Osteocyte (in vitro differentiated cells): Measurements from ENCODE around the gene ASMTL. TPM values are rescaled to one million over a fixed set of nuclear protein-coding genes. Genes with fewer than 3 reads are reported as not detected.

Source experiments
- DNase-seq: peaks from one replicate; pipeline ENCODE4 v3.0.0; 2021; ENCODE audit warnings: mixed read lengths; ENCODE audit not compliant: unreplicated experiment; ENCODE audit errors: extremely low spot score
- H3K27ac Mint-ChIP-seq: one replicate; pipeline ENCODE4 v1.8.0; 2021; ENCODE audit warnings: mild to moderate bottlenecking, mixed read lengths; ENCODE audit not compliant: unreplicated experiment
- H3K27me3 Mint-ChIP-seq: one replicate; pipeline ENCODE4 v1.8.0; 2021; ENCODE audit warnings: mixed read lengths; ENCODE audit not compliant: unreplicated experiment
- H3K36me3 Mint-ChIP-seq: one replicate; pipeline ENCODE4 v1.8.0; 2021; ENCODE audit warnings: mixed read lengths; ENCODE audit not compliant: unreplicated experiment
- H3K4me1 Mint-ChIP-seq: one replicate; pipeline ENCODE4 v1.8.0; 2021; ENCODE audit warnings: mixed read lengths; ENCODE audit not compliant: unreplicated experiment
- H3K4me3 Mint-ChIP-seq: one replicate; pipeline ENCODE4 v1.8.0; 2021; ENCODE audit warnings: mild to moderate bottlenecking, moderate library complexity, mixed read lengths; ENCODE audit not compliant: unreplicated experiment
- H3K9me3 Mint-ChIP-seq: one replicate; pipeline ENCODE4 v1.8.0; 2021; ENCODE audit warnings: mixed read lengths; ENCODE audit not compliant: unreplicated experiment
- CTCF ChIP-seq: fragments of 200-600 bp; sonication (generic); IDR thresholded peaks from 2 replicates; pipeline ENCODE4 v1.5.0; 2021; ENCODE audit warnings: antibody characterized with exemption, mild to moderate bottlenecking, moderate library complexity
- total RNA-seq: library from RNA; stranded (reverse); gene quantifications from 2 replicates; pipeline ENCODE4 v1.2.1, GENCODE V29; 2021

The ASMTL gene
- total RNA-seq, 1 donor from 2014 or later: 33.3 TPM

DNA sequence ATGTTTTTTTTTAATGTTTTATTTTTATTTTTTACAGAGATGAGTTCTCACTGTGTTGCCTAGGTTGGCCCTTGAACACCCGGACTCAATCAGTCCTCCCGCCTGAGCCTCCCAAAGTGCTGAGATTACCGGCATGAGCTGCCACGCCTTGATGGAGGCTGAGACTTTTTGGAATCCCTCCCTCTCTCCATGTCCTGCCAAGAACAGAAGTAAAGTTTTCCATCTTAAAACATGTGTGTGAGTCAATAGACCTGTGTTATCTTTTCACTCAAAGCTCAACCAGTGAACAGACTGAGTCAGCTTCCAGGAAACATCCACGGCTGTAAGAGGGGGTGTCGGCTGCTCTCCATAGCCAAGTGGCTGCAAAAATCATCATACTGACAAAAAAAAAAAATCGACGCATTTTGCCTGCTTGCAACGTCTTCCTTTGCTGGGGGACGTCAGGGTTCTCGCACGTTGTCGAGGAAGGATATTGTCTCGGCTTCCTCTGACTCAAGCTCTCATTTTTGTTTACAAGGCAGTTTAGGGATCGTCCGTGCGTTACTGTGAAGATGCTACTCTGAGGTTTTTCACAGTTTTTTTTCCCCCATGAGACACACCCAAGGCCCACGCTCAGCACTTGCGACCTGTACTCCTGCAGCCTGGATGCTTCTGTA lies 10.0 kb upstream of the ASMTL start:
- H3K4me1 Mint-ChIP-seq: peaks cover 15% of the 10 kb centered on the region
- no peaks in the 10 kb centered on the region for H3K9me3 Mint-ChIP-seq
- DNase-seq: peak; percentile 23
- TF ChIP-seq CTCF: no peak
- peak overlapping the region; percentile 19 for H3K27ac Mint-ChIP-seq
- H3K4me3 Mint-ChIP-seq: no peak overlapping the region
- no peaks in the 10 kb centered on the region for H3K36me3 Mint-ChIP-seq
- no peaks in the 10 kb centered on the region for H3K27me3 Mint-ChIP-seq

DNA sequence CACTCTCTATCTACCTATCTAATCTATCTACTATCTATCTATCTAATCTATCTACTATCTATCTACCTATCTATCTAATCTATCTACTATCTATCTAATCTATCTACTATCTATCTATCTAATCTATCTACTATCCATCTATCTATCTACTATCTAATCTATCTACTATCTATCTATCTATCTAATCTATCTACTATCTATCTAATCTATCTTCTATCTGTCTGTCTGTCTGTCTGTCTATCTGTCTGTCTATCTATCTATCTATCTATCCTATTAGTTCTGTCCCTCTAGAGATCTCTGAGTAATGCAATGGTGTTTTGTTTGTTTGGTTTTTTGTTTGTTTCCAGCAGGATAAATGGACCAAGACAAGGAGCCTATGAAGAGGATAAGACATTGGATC lies 9.4 kb upstream of the ASMTL start:
- no peaks in the 10 kb centered on the region for H3K9me3 Mint-ChIP-seq
- H3K27ac Mint-ChIP-seq: no peak overlapping the region
- DNase-seq: no peak
- no peaks in the 10 kb centered on the region for H3K36me3 Mint-ChIP-seq
- H3K4me3 Mint-ChIP-seq: no peak overlapping the region
- no peaks in the 10 kb centered on the region for H3K27me3 Mint-ChIP-seq
- TF ChIP-seq CTCF: no peak
- peaks cover 12% of the 10 kb centered on the region for H3K4me1 Mint-ChIP-seq

GRCh38 chrX:1455948-1456280 lies 3.2 kb upstream of the ASMTL start:
- H3K4me1 Mint-ChIP-seq: peaks cover 3% of the 10 kb centered on the region
- H3K9me3 Mint-ChIP-seq: no peaks in the 10 kb centered on the region
- no peak for DNase-seq
- no peak overlapping the region for H3K4me3 Mint-ChIP-seq
- H3K36me3 Mint-ChIP-seq: no peaks in the 10 kb centered on the region
- no peak for TF ChIP-seq CTCF
- H3K27ac Mint-ChIP-seq: no peak overlapping the region
- peaks cover 10% of the 10 kb centered on the region for H3K27me3 Mint-ChIP-seq

- no peak overlapping the region for H3K27ac Mint-ChIP-seq
- peak overlapping the region; percentile 36 for H3K4me3 Mint-ChIP-seq
- peak; percentile 96 for DNase-seq
- peaks cover 1% of the 10 kb centered on the region for H3K9me3 Mint-ChIP-seq
- TF ChIP-seq CTCF: peak; percentile 98
- peaks cover 2% of the 10 kb centered on the region for H3K36me3 Mint-ChIP-seq
- H3K27me3 Mint-ChIP-seq: peaks cover 10% of the 10 kb centered on the region
- H3K4me1 Mint-ChIP-seq: peaks cover 5% of the 10 kb centered on the region
Observed at GRCh38 chrX:1453951-1454785, 1.5 kb upstream of the ASMTL start.

DNA sequence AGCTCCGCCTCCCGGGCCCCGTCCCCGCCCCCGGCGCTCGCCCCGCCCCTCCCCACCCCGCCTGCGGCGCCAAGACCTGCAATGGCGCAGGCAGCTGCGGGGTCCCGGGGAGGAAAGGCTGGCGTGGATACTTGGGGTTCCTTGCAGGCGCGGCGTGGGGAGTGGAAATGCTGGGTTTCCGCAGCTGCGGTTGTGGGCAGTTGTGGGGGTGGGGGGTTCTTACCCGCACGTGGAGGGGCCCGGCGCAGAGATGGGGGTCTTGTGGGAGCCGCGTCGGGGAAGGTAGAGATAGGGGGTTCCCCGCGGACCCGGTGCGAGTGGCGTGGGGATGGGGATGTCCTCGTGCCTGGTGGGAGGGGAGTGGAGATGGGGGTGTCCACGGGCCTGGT lies 680 bp upstream of the ASMTL start:
- peaks cover 10% of the 10 kb centered on the region for H3K27me3 Mint-ChIP-seq
- H3K27ac Mint-ChIP-seq: peak overlapping the region; percentile 88
- peaks cover 7% of the 10 kb centered on the region for H3K9me3 Mint-ChIP-seq
- no peak for DNase-seq
- no peak for TF ChIP-seq CTCF
- peaks cover 9% of the 10 kb centered on the region for H3K36me3 Mint-ChIP-seq
- H3K4me1 Mint-ChIP-seq: peaks cover 5% of the 10 kb centered on the region
- peak overlapping the region; percentile 86 for H3K4me3 Mint-ChIP-seq
